Cardiac muscle cell (in vitro differentiated cells and primary cell): ENCODE results near the gene OBI1. TPM values are rescaled to one million over a fixed set of nuclear protein-coding genes. Genes with fewer than 3 reads are reported as not detected.

ENCODE experiments used
- DNase-seq, 2 donors: peaks; one replicate each; pipeline versions ENCODE4 v3.0.0 to v3.0.0-alpha.2; 2010 to 2017; ENCODE audit warnings: low read depth in 1 of 2, low spot score in 1 of 2
- H3K27ac ChIP-seq: fragments of 200-600 bp; sonication (generic); 2 replicates; pipeline ENCODE4 v1.5.1; 2016
- H3K27me3 ChIP-seq: fragments of 200-600 bp; sonication (generic); 2 replicates; pipeline ENCODE4 v1.6.0; 2016; ENCODE audit warnings: control low read depth
- H3K36me3 ChIP-seq: fragments of 200-600 bp; sonication (generic); 2 replicates; pipeline ENCODE4 v1.5.1; 2016; ENCODE audit warnings: control low read depth
- H3K4me1 ChIP-seq: fragments of 200-600 bp; sonication (generic); 2 replicates; pipeline ENCODE4 v1.8.1; 2017; ENCODE audit warnings: low read depth, mild to moderate bottlenecking, mixed run types
- H3K4me3 ChIP-seq: fragments of 200-600 bp; sonication (generic); 2 replicates; pipeline ENCODE4 v1.5.1; 2016; ENCODE audit warnings: mild to moderate bottlenecking
- H3K9me3 ChIP-seq: fragments of 200-600 bp; sonication (generic); 2 replicates; pipeline ENCODE4 v1.5.1; 2017; ENCODE audit warnings: low read depth, mild to moderate bottlenecking, control low read depth
- polyA plus RNA-seq: library from polyadenylated mRNA; unstranded; fragments of >200 nt; fragmentation: Nextera tagmentation; extraction: Ambion mirVana; gene quantifications from 2 replicates; pipeline ENCODE4 v1.2.1, GENCODE V29; 2016
- total RNA-seq: library from RNA; depleted of rRNA; stranded (reverse); fragments of >200 nt; gene quantifications from 2 replicates; pipeline ENCODE4 v1.2.3, GENCODE V29; 2016
- TF ChIP-seq, protein P1 (sequence below): IDR thresholded peaks from 2 replicates; pipeline ENCODE4 v1.5.1; 2012; ENCODE audit warnings: low read depth, mild to moderate bottlenecking, low read length

The OBI1 gene
- total and polyA plus RNA-seq, 2 experiments from 2014 or later: 14.1 to 17.0 TPM

GRCh38 chr13:78638216-78638615, 20.7 kb downstream of the OBI1 start:
- no peak overlapping the region for H3K4me3 ChIP-seq
- TF ChIP-seq, protein P1, sequence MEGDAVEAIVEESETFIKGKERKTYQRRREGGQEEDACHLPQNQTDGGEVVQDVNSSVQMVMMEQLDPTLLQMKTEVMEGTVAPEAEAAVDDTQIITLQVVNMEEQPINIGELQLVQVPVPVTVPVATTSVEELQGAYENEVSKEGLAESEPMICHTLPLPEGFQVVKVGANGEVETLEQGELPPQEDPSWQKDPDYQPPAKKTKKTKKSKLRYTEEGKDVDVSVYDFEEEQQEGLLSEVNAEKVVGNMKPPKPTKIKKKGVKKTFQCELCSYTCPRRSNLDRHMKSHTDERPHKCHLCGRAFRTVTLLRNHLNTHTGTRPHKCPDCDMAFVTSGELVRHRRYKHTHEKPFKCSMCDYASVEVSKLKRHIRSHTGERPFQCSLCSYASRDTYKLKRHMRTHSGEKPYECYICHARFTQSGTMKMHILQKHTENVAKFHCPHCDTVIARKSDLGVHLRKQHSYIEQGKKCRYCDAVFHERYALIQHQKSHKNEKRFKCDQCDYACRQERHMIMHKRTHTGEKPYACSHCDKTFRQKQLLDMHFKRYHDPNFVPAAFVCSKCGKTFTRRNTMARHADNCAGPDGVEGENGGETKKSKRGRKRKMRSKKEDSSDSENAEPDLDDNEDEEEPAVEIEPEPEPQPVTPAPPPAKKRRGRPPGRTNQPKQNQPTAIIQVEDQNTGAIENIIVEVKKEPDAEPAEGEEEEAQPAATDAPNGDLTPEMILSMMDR: no peak
- H3K9me3 ChIP-seq: no peaks in the 10 kb centered on the region
- H3K36me3 ChIP-seq: peaks cover 30% of the 10 kb centered on the region
- H3K27me3 ChIP-seq: no peaks in the 10 kb centered on the region
- H3K27ac ChIP-seq: no peak overlapping the region
- peaks cover 5% of the 10 kb centered on the region for H3K4me1 ChIP-seq
- no peak for DNase-seq

DNA sequence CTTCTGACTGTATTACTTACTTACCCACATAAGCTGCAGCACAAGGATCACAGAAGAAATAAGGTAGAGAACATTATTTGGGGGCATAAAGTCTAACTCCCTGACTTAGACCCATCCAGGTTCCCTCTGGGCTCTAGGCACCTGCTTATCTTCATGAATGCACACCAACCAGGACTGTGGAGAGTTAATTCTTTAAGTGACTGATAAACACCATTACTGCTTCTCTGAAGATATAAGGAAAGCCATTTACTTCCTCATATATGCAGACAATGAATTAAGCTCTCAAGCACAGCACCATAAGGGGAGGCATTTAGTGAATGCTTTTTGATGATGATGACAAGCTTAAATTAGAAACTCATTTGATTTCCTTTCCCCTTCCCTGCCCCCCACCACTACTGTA, 22.5 kb downstream of the OBI1 start:
- TF ChIP-seq, protein P1: no peak
- Histone ChIP-seq H3K9me3 (no peaks in the 10 kb centered on the region), H3K27ac (no peak overlapping the region), H3K36me3 (peaks cover 40% of the 10 kb centered on the region), H3K4me1 (peaks cover 5% of the 10 kb centered on the region), H3K4me3 (no peak overlapping the region), H3K27me3 (no peaks in the 10 kb centered on the region)
- DNase-seq: no peak

GRCh38 chr13:78632996-78633395, 26.0 kb downstream of the OBI1 start:
- Histone ChIP-seq H3K27ac (no peak overlapping the region), H3K4me3 (no peak overlapping the region), H3K27me3 (no peaks in the 10 kb centered on the region), H3K36me3 (peaks cover 41% of the 10 kb centered on the region), H3K4me1 (peaks cover 5% of the 10 kb centered on the region), H3K9me3 (no peaks in the 10 kb centered on the region)
- DNase-seq: no peak
- TF ChIP-seq, protein P1: no peak

DNA sequence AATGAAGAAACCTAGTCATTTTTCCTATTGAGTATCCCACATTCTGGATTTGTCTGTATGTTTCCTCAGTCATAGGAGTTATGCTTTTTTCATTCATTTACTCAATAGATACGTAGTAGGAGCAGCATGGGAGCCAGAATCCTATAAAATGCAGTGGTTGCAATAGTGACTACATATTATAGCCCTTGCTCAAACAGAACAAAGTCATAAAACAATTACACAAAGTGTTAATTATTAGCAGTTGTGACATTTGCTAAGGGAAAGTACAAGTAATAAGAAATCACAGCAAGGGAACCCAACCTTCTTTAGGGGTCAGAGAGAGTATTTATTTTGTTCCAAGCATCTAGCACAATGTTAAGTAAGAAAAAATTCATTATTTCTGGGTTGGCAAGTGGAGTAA, 27.9 kb downstream of the OBI1 start:
- TF ChIP-seq, protein P1: no peak
- DNase-seq: no peak
- no peaks in the 10 kb centered on the region for H3K27me3 ChIP-seq
- H3K9me3 ChIP-seq: no peaks in the 10 kb centered on the region
- H3K27ac ChIP-seq: no peak overlapping the region
- H3K36me3 ChIP-seq: peaks cover 35% of the 10 kb centered on the region
- no peak overlapping the region for H3K4me3 ChIP-seq
- H3K4me1 ChIP-seq: no peaks in the 10 kb centered on the region

- Histone ChIP-seq H3K27ac (no peak overlapping the region), H3K9me3 (no peaks in the 10 kb centered on the region), H3K4me3 (no peak overlapping the region), H3K27me3 (no peaks in the 10 kb centered on the region), H3K36me3 (peaks cover 35% of the 10 kb centered on the region), H3K4me1 (no peaks in the 10 kb centered on the region)
- no peak for DNase-seq
- TF ChIP-seq, protein P1: no peak
These were observed 28.4 kb downstream of the OBI1 start for GRCh38 chr13:78630511-78630910.

DNA sequence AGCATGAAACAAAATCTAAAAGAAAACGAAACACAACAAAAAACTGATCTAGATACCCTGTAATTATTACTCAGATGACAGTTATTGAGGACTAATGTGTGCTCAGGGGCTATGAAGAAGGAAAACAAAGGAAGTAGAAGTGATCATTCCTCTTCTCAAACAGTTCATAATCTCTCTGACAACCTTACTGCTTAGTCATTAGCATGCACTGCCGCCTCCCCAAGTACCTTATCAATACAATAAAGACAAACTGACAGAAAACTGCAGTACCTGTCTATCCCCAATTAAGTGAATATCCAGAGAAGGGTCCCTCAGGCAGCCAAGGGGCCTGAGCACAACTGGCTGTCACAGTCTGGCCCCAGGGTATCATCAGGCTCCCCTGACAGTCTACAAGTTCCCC, 33.6 kb downstream of the OBI1 start:
- Histone ChIP-seq H3K27me3 (no peaks in the 10 kb centered on the region), H3K4me3 (no peak overlapping the region), H3K9me3 (no peaks in the 10 kb centered on the region), H3K4me1 (no peaks in the 10 kb centered on the region), H3K27ac (no peak overlapping the region), H3K36me3 (peaks cover 9% of the 10 kb centered on the region)
- TF ChIP-seq, protein P1: no peak
- DNase-seq: no peak
